Superior temporal gyrus (tissue), 1 donor: Measurements from ENCODE around the gene FOXN3.
"Not testable (repeated sequence)": the region's sequence is repeated elsewhere in the genome, so short reads cannot be mapped to it uniquely, and the experiment has no call there.

Source experiments
- DNase-seq: peaks from one replicate; pipeline ENCODE4 v3.0.0-alpha.2; 2016; ENCODE audit errors: extremely low spot score

Gene FOXN3

GRCh38 chr14:89303456-89304435 lies 113.3 kb downstream of the FOXN3 start:
- DNase-seq: peak; percentile 77

GRCh38 chr14:89302396-89302950 lies 114.6 kb downstream of the FOXN3 start:
- no peak for DNase-seq

- DNase-seq: no peak
Measured at GRCh38 chr14:89299587-89299986, 117.4 kb downstream of the FOXN3 start.

- DNase-seq: no peak
Measured at GRCh38 chr14:89298056-89298834, 118.8 kb downstream of the FOXN3 start.

DNA sequence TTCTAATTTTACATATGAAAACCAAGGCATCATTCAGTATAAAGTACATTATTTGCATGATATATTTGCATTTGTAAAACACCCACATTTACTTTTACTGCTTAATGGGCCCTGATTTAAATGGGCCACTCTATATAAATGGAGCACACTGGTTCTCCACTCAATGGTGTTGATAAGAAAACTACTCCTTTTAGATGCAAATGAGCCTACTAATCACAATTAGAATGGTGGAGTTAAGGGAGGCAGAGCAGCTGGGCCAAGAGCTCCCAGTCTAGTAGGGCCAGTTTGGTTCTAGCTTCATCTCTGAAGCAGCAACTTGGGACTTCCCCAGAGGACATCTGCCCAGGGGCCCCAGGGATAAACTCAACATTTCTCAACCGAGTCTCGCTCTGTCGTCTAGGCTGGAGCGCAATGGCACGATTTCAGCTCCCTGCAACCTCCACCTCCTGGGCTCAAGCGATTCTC lies 120.7 kb downstream of the FOXN3 start:
- no peak for DNase-seq

DNA sequence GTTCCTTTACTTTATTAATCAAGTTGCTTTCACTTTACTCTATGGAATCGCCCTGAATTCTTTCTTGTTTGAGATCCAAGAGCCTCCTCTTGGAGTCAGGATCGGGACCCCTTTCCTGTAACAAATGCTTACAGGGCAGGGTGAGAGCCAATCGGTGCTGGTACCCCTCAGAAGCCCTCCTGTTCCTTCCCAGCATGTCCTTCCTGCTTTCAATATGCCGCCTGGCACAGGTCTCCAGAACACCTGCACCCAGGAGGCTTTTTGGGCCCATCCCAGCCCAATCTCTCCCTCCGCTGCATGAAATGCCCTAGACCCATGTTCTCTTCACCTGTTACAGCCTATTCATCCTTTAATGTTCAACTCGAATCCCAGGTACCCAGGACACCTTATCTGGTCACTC lies 122.2 kb downstream of the FOXN3 start:
- DNase-seq: no peak

DNA sequence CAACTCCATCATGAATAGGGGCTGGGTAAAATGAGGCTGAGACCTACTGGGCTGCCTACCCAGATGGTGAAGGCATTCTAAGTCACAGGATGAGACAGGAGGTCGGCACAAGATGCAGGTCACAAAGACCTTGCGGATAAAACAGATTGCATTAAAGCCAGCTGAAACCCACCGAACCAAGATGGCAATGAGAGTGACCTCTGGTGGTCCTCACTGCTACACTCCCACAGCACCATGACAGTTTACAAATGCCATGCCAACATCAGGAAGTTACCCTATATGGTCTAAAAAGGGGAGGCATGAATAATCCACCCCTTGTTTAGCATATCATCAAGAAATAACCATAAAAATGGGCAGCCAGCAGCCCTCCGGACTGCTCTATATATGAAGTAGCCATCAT lies 122.6 kb downstream of the FOXN3 start:
- not testable (repeated sequence) for DNase-seq

GRCh38 chr14:89294060-89294459 lies 123.0 kb downstream of the FOXN3 start:
- no peak for DNase-seq

DNA sequence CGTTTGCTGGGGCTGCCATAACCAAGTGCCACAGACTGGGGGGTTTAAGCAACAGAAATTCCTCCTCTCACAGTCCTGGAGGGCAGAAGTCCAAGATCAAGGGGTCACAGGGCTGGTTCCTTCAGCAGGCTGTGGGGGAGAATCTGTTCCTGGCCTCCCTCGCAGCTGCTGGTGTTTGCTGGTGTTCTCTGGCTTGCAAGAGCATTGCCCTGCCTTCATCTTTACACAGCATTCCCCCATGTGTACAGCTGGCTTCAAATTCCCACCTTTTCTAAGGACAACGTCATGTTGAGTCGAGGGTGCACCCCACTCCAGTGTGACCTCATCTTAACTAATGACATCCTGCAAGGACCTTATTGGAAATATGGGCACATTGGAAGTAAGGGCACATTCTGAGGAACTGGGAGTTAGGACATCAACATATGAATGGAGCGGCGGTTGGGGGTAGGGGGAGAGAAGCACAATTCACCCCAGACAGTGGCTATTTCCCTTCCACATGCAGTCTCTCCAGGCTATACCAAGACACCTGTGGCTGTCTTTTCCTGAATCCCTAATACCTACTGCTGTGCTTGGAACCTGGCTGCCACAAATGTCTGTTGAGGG lies 123.6 kb downstream of the FOXN3 start:
- no peak for DNase-seq

DNA sequence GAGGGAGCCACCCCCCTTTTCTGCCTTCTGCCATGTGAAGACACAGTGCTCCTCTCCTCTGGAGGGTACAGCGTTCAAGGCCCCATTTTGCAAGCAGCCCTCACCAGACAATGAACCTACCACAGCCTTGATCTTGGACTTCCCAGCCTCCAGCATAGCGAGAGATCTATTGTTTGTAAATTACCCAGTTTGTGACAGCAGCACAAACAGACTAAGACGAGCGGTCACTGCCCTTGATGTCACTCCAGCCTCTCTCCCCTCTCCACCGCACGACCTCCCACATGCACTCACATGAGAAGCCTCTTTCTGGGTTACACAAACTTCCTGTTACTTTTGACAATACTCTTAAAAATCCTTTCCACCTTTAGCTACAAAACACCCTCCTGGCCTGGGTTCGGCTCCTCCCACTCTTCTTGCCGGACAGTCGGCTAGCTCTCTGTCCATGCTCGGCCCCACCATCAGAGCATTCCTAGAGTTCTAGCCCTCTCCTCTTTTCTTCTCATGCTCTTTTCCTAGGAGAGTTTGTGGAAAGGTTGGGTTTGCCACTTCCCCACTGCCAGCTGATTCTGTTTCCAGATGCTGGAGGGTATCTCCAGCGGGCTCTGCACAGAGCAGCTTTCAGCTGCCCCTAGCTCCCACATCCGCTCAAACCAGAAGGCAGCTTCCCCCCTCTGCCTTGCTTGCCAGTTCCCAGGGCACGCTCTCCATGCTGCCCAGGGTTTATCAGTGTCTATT lies 124.3 kb downstream of the FOXN3 start:
- no peak for DNase-seq

DNA sequence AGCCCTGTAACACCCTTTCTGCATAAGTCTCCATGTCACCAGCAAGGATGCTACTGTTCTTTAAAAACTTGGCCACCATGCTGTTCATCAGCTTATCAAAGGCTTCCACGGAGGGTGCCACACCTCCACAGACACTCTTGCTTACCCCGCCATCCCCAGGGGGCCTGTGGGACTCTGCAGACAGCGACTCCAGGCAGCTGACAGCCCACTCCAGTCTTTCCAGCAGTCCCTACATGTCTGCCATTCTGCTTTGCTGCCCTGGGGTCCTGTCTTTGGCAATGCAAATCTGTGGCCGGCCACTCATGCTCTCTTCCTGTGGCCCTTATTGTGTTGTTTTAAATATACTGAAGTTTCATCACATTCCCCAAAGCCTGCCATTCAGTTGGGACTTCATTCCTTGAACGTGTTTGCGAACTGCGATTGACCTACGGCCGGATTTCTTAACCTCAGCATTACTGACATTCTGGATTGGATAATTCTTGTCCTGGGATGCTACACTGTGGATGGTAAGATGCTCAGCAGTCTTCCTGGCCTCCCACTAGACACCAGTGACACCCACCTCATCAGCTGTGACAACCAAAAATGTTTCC lies 125.6 kb downstream of the FOXN3 start:
- DNase-seq: no peak

DNA sequence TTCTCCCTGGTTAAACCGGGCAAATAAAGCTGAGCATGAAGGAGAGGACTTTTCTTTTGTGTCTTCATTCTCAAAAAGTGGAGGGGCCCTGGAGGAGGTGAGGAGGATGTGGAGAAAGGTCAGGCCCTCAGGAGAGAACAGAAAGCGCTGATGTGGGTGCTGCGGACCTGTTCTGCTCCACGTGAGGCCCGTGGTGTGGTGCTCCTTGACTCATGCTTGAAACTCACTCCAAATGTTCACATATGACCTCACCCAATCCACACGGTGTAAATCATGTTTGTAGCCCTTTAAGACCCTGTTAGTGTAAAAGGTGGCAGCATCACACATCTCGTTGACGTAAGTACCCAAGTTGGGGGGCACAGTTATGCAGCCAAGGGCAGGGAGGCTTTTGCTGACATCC lies 126.2 kb downstream of the FOXN3 start:
- DNase-seq: no peak

GRCh38 chr14:89289477-89289876 lies 127.6 kb downstream of the FOXN3 start:
- DNase-seq: peak; percentile 5

- DNase-seq: no peak
Measured at GRCh38 chr14:89288114-89288513, 128.9 kb downstream of the FOXN3 start.

GRCh38 chr14:89284333-89285058 lies 132.5 kb downstream of the FOXN3 start:
- DNase-seq: no peak

DNA sequence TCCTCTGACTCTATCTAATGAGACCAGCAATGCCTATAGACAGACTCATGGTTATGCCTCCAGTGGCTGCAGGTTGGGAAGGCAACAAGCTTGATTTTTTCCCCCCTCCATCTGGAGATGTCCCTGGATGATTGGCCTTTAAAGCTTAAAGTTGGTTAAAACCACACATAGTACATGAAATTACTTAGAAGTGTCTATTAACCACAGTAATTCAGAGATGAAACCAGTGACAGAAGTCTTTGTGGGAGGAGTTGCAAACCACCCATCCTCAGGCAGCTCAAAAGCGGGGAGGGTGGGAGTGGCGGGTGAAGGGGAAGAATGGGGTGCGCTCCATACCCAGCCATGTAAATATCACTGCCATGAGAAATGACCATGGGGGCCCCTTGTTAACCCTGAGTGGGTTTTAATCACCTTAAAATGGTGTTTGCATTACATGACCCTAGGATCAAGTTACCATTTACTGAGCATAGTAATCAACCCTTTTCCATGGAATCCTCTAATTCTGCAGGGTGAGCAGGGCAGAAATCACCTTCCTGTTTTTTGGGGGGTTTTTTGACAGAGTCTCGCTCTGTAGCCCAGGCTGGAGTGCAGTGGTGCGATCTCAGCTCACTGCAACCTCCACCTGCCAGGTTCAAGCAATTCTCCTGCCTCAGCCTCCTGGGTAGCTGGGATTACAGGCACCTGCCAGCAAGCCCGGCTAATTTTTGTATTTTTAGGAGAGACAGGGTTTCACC lies 133.5 kb downstream of the FOXN3 start:
- DNase-seq: no peak

GRCh38 chr14:89282191-89282590 lies 134.8 kb downstream of the FOXN3 start:
- DNase-seq: no peak

GRCh38 chr14:89280600-89280999 lies 136.4 kb downstream of the FOXN3 start:
- no peak for DNase-seq

GRCh38 chr14:89279649-89280232 lies 137.3 kb downstream of the FOXN3 start:
- no peak for DNase-seq
